Measurements from ENCODE around the gene OSBPL7. TPM values are rescaled to one million over a fixed set of nuclear protein-coding genes. Genes with fewer than 3 reads are reported as not detected.

Gene OSBPL7
- total and polyA plus RNA-seq, 4 donors: 0.51 to 2.4 (median 1.4) TPM

- no peak for TF ChIP-seq CTCF (IDR thresholded peaks at IDR 0.05; ENCODE audit: low read depth, low read length, missing input control)
- TF ChIP-seq GABPA (IDR thresholded peaks at IDR 0.05 in 1 of 2, conservative IDR thresholded peaks at IDR 0.05 in 1 of 2): no peak
- TF ChIP-seq RXRA (IDR thresholded peaks at IDR 0.05): no peak
- no peak for TF ChIP-seq HNF4A (conservative IDR thresholded peaks at IDR 0.05)
- no peak for TF ChIP-seq YY1 (IDR thresholded peaks at IDR 0.05)
- no peak for TF ChIP-seq SP1 (IDR thresholded peaks at IDR 0.05)
Measured at GRCh38 chr17:47811709-47812108, 9.9 kb downstream of the OSBPL7 start (continued).

- H3K9me3 ChIP-seq (ENCODE audit: control insufficient read depth in 4 of 4, low read length in 3 of 4): no peaks in the 10 kb centered on the region
- no peaks in the 10 kb centered on the region for H3K4me1 ChIP-seq (ENCODE audit: control insufficient read depth in 4 of 4, insufficient read depth in 4 of 4, low read length in 3 of 4)
- no peak for TF ChIP-seq FOXA1 (IDR thresholded peaks at IDR 0.05)
- TF ChIP-seq, protein P1, sequence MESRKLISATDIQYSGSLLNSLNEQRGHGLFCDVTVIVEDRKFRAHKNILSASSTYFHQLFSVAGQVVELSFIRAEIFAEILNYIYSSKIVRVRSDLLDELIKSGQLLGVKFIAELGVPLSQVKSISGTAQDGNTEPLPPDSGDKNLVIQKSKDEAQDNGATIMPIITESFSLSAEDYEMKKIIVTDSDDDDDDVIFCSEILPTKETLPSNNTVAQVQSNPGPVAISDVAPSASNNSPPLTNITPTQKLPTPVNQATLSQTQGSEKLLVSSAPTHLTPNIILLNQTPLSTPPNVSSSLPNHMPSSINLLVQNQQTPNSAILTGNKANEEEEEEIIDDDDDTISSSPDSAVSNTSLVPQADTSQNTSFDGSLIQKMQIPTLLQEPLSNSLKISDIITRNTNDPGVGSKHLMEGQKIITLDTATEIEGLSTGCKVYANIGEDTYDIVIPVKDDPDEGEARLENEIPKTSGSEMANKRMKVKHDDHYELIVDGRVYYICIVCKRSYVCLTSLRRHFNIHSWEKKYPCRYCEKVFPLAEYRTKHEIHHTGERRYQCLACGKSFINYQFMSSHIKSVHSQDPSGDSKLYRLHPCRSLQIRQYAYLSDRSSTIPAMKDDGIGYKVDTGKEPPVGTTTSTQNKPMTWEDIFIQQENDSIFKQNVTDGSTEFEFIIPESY (IDR thresholded peaks at IDR 0.05): no peak
- TF ChIP-seq CTCF (IDR thresholded peaks at IDR 0.05; ENCODE audit: low read depth, low read length, missing input control): no peak
- no peak for TF ChIP-seq YY1 (IDR thresholded peaks at IDR 0.05)
- TF ChIP-seq REST (IDR thresholded peaks at IDR 0.05): no peak
- TF ChIP-seq EGR1 (IDR thresholded peaks at IDR 0.05; ENCODE audit: low read depth in 2 of 2): no peak
- no peak for TF ChIP-seq FOXA2 (IDR thresholded peaks at IDR 0.05)
- no peak for TF ChIP-seq RXRA (IDR thresholded peaks at IDR 0.05)
- TF ChIP-seq RAD21 (IDR thresholded peaks at IDR 0.05): no peak
- 78% methylated on average over 9 of the region's 9 CpGs for WGBS
- H3K36me3 ChIP-seq (ENCODE audit: control insufficient read depth in 4 of 4, insufficient read depth in 3 of 4, low read depth in 1 of 4, low read length in 3 of 4): peaks cover 0 to 10% (median 2%) of the 10 kb centered on the region in 4 donors
- no peak overlapping the region for H3K27ac ChIP-seq (ENCODE audit: low read depth in 1 of 2, low read length in 2 of 2)
- H3K27me3 ChIP-seq (ENCODE audit: control insufficient read depth in 4 of 4, insufficient read depth in 4 of 4, low read length in 3 of 4): no peaks in the 10 kb centered on the region
- DNase-seq (ENCODE audit: low spot score): no peak
- no peak overlapping the region for H3K4me3 ChIP-seq (ENCODE audit: low read depth in 1 of 3, low read length in 3 of 3)
- H3K9ac ChIP-seq (ENCODE audit: low read depth in 1 of 2, low read length in 2 of 2): no peak overlapping the region
Measured at GRCh38 chr17:47810901-47811635, 10.5 kb downstream of the OSBPL7 start.

Data from liver (tissue), 9 donors.